ENCODE data around the gene AREG.
"Not testable (repeated sequence)": the region's sequence is repeated elsewhere in the genome, so short reads cannot be mapped to it uniquely, and the experiment has no call there.

Gene AREG, protein sequence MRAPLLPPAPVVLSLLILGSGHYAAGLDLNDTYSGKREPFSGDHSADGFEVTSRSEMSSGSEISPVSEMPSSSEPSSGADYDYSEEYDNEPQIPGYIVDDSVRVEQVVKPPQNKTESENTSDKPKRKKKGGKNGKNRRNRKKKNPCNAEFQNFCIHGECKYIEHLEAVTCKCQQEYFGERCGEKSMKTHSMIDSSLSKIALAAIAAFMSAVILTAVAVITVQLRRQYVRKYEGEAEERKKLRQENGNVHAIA

DNA sequence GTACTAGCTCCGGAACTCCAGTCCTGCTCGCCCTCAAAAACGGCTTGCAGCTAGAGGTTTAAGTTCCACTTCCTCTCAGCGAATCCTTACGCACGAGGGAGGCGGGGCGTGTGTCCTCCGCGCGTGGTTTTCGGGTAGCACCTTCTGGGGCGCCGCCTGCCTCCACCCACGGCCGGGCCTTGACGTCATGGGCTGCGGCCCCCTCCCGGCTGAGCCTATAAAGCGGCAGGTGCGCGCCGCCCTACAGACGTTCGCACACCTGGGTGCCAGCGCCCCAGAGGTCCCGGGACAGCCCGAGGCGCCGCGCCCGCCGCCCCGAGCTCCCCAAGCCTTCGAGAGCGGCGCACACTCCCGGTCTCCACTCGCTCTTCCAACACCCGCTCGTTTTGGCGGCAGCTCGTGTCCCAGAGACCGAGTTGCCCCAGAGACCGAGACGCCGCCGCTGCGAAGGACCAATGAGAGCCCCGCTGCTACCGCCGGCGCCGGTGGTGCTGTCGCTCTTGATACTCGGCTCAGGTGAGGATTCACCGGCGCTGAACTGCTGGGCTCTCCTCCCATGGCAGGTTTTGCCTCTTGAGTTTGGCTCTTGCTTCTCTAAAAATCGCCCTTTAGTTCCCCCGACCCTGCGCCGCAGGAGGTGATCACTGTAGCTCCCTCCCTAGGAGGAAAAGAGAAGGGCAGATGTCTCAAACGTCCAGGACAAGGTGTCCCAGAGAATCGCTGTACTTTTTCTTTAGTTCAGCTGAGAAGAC, at the start of gene AREG:
Gene AREG, plus strand, starts transcription at position 246 of the 752 bp plus-strand sequence. Its CDS starts 210 bp downstream, at position 456.
- no peak for DNase-seq (ENCODE audit: low spot score)

DNA sequence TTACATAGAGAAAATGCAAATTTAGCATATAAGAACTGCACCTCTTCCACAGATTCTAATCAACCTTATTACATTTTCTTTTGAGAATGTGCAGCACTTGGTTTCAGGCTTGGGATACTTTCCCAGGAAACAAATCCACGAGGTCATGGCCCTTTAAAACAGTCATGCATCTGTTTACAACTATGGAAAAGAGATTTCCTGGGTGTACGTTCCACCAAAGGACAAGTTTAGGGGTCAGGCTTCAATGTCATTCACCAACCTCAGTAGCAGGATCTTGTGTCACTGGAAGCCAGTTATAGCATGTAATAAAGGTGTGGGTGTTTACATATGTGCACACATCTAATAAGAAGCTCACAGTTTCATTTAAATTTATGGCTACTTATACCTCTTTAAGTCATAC, 49.3 kb upstream of the AREG start:
- DNase-seq (ENCODE audit: low spot score) = no peak

DNA sequence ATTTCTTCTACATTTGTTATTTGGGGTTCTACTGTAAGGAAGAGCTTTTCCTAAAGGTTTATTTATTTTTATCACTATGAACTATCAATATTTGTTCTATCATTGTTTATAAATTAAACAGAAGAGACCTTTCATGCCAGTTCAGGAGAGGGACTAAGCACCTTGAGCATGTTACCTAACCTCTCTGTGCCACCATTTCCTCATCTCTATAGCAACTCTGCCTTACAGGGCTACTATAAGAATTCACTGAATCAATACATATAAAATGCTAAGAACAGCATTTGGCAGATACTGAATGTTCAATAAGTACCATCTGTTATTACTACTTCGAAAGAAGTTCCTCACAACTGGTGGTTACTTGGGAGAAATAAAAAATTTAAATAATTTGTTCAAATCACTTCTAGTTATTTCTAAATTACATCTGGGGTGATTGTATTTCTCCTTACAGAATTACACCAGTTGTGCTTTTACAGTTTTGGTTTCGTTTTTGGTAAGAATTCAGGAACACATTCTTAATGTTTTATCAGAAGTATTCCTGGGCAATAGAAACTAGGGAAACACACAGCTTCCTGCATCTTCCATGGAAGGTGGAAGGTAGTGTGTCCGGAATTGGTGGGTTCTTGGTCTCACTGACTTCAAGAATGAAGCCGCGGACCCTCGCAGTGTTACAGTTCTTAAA, 47.0 kb upstream of the AREG start:
- DNase-seq (ENCODE audit: low spot score) = no peak

DNA sequence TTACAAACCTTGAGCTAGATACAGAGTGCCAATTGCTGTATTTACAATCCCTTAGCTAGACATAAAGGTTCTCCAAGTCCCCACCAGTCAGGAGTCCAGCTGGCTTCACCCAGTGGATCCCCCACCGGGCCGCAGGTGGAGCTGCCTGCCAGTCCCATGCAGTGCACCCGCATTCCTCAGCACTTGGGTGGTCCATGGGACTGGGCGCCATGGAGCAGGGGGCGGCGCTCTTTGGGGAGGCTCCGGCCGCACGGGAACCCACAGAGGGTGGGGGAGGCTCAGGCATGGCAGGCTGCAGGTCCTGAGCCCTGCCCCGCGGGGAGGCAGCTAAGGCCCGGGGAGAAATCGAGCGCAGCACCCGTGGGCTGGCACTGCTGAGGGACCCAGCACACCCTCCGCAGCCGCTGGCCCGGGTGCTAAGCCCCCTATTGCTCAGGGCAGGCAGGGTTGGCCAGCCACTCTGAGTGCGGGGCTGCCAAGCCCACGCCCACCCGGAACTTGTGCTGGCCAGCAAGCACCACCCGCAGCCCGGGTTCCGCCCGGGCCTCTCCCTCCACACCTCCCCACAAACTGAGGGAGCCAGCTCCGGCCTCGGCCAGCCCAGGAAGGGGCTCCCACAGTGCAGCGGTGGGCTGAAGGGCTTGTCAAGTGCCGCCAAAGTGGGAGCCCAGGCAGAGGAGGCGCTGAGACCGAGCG, 45.9 kb upstream of the AREG start:
- DNase-seq (ENCODE audit: low spot score) = not testable (repeated sequence)

DNA sequence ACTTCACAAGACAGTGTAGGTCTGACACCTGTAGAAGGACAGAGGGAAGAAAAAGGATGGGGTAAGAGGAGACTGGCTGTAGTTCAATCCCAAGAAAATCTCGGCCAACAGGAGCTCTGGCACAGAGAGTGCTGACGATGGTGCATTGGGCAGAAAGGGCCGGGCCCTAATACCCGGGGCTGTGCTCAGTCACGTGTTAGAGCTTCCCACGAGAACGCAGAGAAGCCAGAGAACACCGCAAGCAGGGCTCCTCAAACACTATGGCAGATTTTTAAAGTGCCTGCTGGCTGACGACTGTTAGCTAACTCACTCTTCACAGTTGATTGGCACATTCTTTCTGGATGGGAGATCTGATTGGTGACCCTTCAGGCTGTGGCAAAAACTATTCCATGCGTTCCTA, 44.5 kb upstream of the AREG start:
- DNase-seq (ENCODE audit: low spot score) = no peak

DNA sequence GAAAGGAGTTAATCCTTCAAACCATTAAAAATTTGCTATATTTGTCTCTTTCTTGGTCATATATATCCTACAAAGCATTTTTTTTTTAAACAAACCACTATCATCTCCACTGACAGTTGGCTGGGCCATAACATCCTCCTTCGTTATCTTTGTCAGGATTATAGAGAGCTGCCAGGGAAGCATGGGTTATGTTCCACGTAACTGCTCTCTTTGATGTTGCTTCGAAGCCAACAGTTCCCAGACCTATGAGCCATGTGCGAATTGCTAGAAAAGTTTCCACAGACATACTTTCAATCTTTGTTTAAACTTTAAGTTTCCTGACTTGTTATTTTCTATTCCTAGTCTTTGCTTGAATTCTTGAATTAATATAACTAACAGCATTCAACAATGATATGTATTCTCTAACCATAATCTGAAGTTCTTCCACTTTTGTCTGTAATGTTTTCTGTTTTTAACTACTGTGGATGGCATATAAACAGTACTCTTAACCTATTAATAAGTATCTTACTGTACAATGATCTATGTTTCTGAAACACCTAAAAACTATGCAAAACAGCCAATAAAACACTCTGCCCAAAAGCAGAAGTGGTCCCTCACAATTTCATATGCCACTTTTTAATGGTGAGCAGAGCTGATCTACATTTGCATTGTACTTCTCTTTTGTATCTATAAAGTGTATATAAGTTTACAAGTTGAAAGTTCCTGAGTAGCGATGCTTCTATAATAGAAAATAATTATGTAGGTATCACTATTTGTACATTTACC, 42.1 kb upstream of the AREG start:
- no peak for DNase-seq (ENCODE audit: low spot score)

DNA sequence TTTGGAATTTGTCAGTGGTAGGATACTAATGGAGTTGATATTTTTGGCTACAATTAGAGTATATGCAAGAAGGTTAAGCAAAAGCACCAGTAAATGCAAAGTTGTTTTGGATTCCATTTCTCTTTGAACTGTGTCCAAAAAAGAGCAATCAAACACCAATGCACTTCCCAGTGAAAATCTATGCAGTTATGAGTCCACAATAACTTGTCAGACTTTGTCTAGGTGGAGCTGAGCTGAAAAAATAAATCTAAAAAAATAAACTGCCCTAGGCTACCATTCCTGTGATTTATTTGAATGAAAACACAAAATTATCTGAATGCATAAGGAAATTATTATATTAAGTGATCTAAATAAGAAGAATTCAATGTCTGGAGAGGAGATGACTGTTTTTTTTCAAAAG, 37.0 kb upstream of the AREG start:
- no peak for DNase-seq (ENCODE audit: low spot score)

DNA sequence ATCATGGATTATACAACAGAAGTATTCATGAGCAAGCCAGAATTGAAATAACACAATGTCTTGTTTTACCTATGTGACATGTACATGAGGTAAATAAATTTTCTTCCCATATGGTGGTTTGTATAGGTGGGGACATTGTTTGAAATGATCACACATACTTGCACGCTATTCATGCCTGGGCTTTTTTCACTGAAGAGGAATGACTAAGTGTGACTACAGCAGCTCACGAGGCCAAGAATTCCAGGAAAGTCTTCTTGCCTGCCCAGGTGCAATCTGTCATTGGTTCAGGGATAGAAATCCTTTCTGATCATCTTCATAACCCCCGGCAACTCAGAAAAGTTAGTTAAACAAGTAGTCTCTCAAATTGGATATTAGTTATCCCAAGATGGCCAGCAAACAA, 36.3 kb upstream of the AREG start:
- no peak for DNase-seq (ENCODE audit: low spot score)

DNA sequence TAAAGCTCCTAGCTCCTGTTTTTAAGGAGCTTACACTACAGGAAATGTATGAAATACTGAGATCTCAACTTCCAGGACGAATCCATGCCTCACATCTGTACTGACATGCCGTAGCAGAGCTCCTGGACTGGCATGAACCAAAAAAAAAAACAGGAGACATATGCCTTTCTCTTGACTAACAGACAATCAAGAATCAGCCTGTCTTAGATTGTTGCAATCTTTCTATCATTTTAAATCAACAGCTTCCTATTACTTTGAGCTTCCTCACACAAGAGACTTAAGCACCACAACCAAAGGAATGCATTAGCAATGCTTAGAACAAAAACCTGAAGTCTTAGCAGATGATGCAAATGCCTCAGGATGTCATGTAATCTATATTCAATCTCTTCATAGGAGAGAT, 34.7 kb upstream of the AREG start:
- no peak for DNase-seq (ENCODE audit: low spot score)

DNA sequence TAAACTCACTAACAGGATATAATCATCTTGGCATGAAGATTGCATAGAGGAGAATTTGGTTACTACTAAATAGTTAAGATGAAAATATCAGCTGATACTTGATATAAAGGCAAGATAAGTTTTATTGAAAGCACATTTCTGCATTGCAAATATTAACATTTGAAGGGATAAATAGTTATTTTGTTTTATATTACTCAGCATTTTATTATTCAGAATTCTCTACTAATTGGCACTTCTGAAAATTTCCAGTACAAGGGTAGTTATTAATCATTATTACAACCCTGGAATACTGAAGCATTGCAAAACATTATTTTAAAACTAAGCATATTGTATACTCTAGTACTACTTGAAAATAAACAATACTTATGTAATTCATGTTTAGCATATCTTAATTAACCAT, 32.7 kb upstream of the AREG start:
- DNase-seq (ENCODE audit: low spot score) = no peak

DNA sequence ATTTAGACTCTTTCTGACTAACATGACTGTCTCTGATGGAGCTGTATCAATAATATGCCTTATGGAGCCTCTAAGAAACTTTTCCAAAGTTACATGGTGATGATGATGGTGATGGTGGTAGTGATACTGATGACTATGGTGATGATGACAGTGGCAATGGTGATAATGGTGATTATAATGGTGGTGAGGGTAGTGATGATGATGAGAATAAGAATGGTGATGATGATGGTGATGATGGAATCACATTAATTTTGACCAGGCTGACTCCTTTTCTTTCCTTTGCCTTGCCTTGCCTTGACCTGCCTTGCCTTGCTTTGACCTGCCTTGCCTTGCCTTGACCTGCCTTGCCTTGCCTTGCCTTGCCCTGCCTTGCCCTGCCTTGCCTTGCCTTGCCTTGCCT, 31.7 kb upstream of the AREG start:
- DNase-seq (ENCODE audit: low spot score) = no peak

DNA sequence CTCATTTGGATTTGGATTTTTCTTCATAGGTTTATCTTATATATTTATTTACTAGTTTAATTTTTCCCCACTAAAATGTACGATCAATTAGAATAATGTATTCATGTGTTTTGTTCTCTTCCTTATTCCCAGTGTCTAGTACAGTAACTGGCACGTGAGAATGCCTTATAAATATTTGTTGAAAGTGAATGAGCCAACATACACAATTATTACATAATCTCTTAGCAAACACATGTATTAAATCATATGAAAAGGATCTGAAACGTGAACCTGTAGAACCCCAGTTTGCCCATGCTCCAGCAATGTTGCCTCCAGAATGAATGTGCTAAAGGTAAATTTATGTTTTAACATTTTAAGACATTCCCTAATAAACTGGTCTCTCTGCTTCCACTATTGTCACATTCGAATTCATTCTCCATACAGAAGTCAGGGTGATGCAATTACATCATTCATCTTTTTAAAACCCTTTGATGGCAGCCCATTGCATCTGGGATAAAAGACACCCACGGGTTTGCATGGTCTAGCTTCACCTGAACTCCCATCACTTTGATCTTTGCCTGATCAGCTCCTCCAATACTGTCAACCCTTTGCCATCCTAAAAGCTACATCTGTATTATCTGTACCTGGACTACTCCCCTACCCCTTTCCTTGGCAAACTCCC, 30.7 kb upstream of the AREG start:
- DNase-seq (ENCODE audit: low spot score) = no peak

DNA sequence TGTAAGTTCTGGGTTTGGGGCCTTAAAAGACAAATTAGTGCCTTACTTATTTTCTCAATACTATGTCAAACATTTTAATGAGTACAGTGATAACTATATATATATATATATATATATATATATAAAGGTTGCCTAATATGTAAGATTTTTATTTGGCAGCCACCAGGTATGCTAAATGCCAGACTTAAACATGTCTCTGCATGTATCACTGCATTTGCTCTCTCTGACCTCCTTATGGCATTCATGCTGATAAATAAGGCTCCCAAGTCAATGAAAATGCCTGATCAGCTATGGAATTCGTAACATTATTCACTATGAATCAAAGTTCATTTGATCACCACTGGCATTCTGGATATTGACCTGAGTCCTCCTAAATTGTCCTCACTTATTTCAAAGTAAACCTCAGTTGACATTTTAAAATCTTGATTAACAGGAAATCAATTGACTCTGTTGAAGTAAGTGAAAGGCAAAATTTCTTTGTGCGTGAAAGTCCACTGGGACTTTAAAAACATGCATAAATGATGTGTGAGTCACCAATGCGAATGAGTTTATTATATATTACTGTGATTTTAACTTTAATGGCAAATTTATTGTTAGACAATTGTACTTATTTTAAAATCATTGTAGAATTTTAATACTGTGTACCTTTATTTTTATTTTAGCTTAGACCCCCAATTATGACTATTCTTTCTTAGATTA, 29.2 kb upstream of the AREG start:
- no peak for DNase-seq (ENCODE audit: low spot score)

DNA sequence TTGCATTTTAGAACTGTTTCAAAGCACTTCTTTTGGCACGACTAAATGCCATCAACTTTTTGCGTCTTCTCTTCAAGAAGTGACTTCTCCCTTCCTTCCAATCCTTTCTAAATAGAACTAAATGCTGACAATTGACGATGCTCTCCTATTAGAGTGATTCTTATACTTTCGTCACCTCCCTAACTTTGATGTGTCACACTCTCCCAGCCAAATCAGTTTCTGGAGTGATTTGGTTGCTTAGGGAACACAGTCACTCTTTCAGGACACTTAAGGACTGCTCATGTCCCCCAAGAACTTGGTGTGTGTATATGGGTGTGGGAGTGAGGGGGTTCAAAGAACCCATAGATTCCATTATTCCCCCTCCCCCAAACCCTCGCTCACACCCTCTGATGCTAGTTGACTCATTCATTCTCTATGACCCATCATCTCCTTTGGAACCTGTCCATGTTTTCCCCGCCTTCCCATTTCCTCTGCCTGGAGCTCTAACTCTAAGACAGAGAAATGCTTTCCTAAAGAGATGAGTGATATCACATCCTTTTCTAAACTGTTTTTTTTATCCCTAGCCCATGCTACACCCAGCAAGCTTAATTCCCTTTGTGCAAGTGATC, 26.8 kb upstream of the AREG start:
- DNase-seq (ENCODE audit: low spot score) = no peak

DNA sequence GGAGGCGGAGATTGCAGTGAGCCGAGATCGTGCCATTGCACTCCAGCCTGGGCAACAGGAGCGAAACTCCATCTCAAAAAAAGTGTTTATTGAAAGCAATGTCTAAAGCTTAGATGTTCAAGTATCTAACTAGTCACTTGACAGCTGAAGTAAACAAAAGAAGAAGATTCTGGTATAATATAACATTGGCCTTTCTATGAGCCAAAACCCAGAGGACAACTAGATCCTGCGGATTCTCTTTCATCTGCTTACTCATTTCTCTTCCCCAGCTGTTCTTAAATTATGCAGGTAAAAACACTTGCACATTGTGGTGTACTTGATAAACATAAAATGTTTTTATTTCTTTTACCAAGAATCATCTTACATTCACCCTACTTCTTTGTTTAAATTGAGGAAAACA, 24.1 kb upstream of the AREG start:
- no peak for DNase-seq (ENCODE audit: low spot score)

DNA sequence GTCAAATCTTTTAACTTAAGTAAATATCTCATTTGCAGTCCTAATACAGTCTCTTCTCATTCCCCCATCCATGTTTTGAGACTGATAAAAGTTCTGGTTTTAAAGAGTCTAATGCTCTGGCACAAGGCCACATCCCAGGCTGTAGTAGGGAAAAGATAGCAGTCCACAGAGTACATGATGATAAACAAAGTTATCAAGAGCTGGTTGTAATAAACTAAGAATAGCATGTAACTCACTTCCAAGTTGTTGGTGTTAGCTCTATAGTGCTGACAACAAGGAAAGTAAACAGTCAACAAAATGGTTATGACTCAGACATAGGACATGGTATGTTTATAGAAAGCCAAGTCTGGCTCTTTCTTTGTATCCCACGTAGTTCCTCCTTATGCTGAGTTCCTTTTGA, 21.8 kb upstream of the AREG start:
- DNase-seq (ENCODE audit: low spot score) = no peak

DNA sequence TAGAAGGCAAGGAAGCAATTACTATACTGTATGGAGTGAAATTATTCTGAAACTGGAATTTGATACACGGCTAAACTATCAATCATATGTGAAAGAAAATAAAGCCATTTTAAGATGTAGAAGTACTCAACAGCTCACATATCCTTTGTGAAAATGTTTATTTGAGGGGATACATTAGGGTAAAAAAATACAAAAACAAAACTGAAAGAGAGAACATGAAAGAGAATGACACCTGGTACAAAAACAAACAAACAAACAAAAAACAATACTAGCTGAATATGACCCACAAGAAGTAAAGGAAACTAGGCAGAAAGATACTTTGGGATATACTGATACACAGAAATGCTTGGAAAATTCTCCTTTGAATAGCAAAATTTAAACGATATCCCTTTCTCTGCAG, 20.8 kb upstream of the AREG start:
- no peak for DNase-seq (ENCODE audit: low spot score)

DNA sequence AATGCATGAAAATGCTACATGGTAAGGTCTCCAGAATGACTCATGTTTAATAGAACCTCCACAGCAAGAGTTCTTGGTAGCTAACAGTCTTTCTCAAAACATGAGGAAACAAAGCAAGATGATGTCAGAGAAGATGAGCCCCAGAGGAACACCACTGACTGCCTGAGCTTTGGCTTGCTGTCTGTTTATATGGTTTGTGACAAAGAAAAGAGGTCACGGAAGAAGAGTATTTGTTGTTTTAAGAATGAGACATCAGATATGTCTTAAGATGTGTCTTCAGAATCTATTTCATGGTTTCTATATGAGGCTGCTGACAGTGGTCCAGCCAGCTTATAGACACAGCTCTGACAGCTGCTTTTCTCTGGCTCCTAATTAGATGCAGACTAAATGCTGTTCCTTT, 18.8 kb upstream of the AREG start:
- DNase-seq (ENCODE audit: low spot score) = no peak

DNA sequence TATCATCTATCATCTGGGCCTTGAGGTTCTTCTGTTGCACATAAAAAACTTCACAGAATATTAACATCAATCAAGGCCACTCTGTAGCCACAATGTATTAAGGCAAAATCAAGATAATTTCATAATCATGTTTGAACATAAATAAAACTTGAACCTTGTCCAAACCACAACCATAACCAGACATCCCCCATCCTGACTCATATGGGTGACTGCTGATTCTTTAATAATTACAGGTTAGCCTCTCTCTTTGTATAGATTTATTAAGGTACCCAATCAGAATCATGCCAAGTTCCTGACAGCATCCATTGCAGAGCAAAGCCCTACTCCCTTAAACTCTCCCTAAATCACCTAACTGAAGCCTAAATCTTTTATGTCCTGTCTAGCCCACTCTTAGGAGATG, 16.7 kb upstream of the AREG start:
- no peak for DNase-seq (ENCODE audit: low spot score)

DNA sequence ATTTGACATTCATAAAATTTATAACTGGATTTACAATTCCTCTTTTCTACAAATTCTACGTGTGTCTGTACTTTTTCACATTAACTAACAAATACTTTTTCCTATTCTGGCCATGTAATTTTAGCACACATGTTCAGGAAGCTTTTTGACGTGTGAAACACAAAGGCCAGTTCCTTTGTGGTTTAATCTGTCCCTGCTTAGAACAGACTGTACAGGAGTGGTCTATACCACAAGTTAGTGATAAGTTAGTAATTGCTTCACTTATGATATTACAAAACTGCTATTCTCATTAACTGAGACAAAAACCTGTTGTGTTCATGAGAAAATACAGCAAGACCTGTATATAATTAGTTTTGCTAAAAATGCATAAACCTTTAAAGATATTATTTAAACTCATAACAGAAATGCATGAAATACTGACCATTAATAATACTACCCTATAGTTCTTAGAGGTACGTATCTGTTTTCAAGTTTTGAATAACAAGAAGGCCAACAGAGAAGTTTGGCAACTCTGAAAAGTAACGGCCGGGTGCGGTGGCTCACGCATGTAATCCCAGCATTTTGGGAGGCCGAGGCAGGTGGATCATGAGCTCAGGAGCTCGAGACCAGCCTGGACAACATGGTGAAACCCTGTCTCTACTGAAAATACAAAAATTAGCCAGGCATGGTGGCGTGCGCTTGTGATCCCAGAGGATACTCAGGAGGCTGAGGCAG, 13.7 kb upstream of the AREG start:
- DNase-seq (ENCODE audit: low spot score) = no peak
